SK-N-SH (cell line): ENCODE results near the gene MICAL2. TPM values are rescaled to one million over a fixed set of nuclear protein-coding genes. Genes with fewer than 3 reads are reported as not detected.

ENCODE experiments used
- CTCF ChIA-PET: fragments of 300-600, 350-600 bp; formaldehyde crosslinking; extraction: SDS; loops from one replicate; lab custom pipeline; 2021; lab: Yijun Ruan, JAX
- POLR2A ChIA-PET: fragments of 350-600 bp; sonication (Branson Sonifier 250); formaldehyde crosslinking; extraction: SDS; loops from one replicate; lab custom pipeline; 2020; ENCODE audit warnings: antibody characterized with exemption, inconsistent platforms; lab: Yijun Ruan, JAX
- DNase-seq: peaks from one replicate; pipeline ENCODE4 v3.0.0; 2012
- H2AFZ ChIP-seq: fragments of 200-600 bp; sonication (generic); 2 replicates; pipeline ENCODE4 v1.8.1; 2016; ENCODE audit warnings: antibody characterized with exemption, mild to moderate bottlenecking, low read depth
- H3F3A ChIP-seq: fragments of 200-600 bp; sonication (generic); replicated peaks from 2 replicates; pipeline ENCODE3; 2016; ENCODE audit warnings: antibody characterized with exemption, mild to moderate bottlenecking; ENCODE audit not compliant: insufficient read depth
- H3K27ac ChIP-seq, 2 experiments: fragments of 200-500 bp in 1 of 2; fragments of 200-600 bp in 1 of 2; sonication (Bioruptor generic) in 1 of 2; sonication (generic), shearing (Covaris generic) in 1 of 2; 2 replicates each; pipeline versions ENCODE4 v1.5.1 to v1.6.1; 2014 to 2016; ENCODE audit warnings: low read depth in 2 of 2, inconsistent platforms in 1 of 2, low read length in 1 of 2, mild to moderate bottlenecking in 1 of 2, mixed read lengths in 1 of 2
- H3K27me3 ChIP-seq: fragments of 200-600 bp; sonication (generic), shearing (Covaris generic); 2 replicates; pipeline ENCODE4 v1.6.1; 2016; ENCODE audit warnings: mixed run types; ENCODE audit not compliant: insufficient read depth
- H3K36me3 ChIP-seq, 2 experiments: fragments of 200-500 bp in 1 of 2; fragments of 200-600 bp in 1 of 2; sonication (Bioruptor generic) in 1 of 2; sonication (generic) in 1 of 2; replicated peaks in 1 of 2; 2 replicates each; pipeline versions ENCODE3 to v1.5.1; 2014 to 2016; ENCODE audit warnings: low read length in 1 of 2, mild to moderate bottlenecking in 1 of 2; ENCODE audit not compliant: insufficient read depth in 2 of 2, control insufficient read depth in 1 of 2
- H3K4me1 ChIP-seq, 2 experiments: fragments of 200-500 bp in 1 of 2; fragments of 200-600 bp in 1 of 2; sonication (Bioruptor generic) in 1 of 2; sonication (generic), shearing (Covaris generic) in 1 of 2; 2 replicates each; pipeline versions ENCODE4 v1.5.1 to v1.6.1; 2014 to 2016; ENCODE audit warnings: low read depth in 1 of 2, low read length in 1 of 2, mixed run types in 1 of 2; ENCODE audit not compliant: insufficient read depth in 2 of 2, control insufficient read depth in 1 of 2
- H3K4me2 ChIP-seq: fragments of 200-600 bp; sonication (generic), shearing (Covaris generic); 2 replicates; pipeline ENCODE4 v1.6.1; 2017; ENCODE audit warnings: mixed run types
- H3K4me3 ChIP-seq, 2 experiments: fragments of 200-500 bp in 1 of 2; fragments of 200-600 bp in 1 of 2; sonication (Bioruptor generic) in 1 of 2; sonication (generic), shearing (Covaris generic) in 1 of 2; 2 replicates each; pipeline versions ENCODE4 v1.5.1 to v1.8.1; 2014 to 2016; ENCODE audit warnings: low read depth in 2 of 2, inconsistent platforms in 1 of 2, low read length in 1 of 2, mild to moderate bottlenecking in 1 of 2, mixed read lengths in 1 of 2, moderate library complexity in 1 of 2
- H3K79me2 ChIP-seq: fragments of 200-600 bp; sonication (generic); 2 replicates; pipeline ENCODE4 v1.8.1; 2017; ENCODE audit warnings: mild to moderate bottlenecking; ENCODE audit not compliant: insufficient read depth
- H3K9ac ChIP-seq: fragments of 200-600 bp; sonication (generic); 2 replicates; pipeline ENCODE4 v1.6.1; 2017; ENCODE audit warnings: mixed run types
- H3K9me2 ChIP-seq: fragments of 200-600 bp; sonication (generic); 2 replicates; pipeline ENCODE4 v1.6.1; 2017; ENCODE audit warnings: mixed run types
- H3K9me3 ChIP-seq: fragments of 200-600 bp; sonication (generic); 2 replicates; pipeline ENCODE4 v1.6.1; 2017; ENCODE audit warnings: mixed run types, mild to moderate bottlenecking, moderate library complexity
- H4K20me1 ChIP-seq: fragments of 200-600 bp; sonication (generic); 2 replicates; pipeline ENCODE4 v1.6.1; 2017; ENCODE audit warnings: mild to moderate bottlenecking, mixed run types; ENCODE audit not compliant: insufficient read depth
- ELF1 ChIP-seq: IDR thresholded peaks from 2 replicates; pipeline ENCODE4 v1.4.0; 2012
- EZH2phosphoT487 ChIP-seq: fragments of 200-600 bp; sonication (generic); IDR thresholded peaks from 2 replicates; pipeline ENCODE4 v1.6.1; 2017; ENCODE audit warnings: low read depth, mixed run types, mild to moderate bottlenecking, antibody characterized with exemption, moderate library complexity, borderline replicate concordance
- FOXJ3 ChIP-seq: sonication (generic); formaldehyde crosslinking; IDR thresholded peaks from 2 replicates; pipeline ENCODE4 v1.5.1; 2020; ENCODE audit warnings: mild to moderate bottlenecking, missing genetic modification reagents
- GABPA ChIP-seq: IDR thresholded peaks from 2 replicates; pipeline ENCODE4 v1.4.0; 2012; ENCODE audit warnings: low read depth, mild to moderate bottlenecking
- NFIC ChIP-seq: IDR thresholded peaks from 2 replicates; pipeline ENCODE4 v1.4.0; 2012; ENCODE audit warnings: borderline replicate concordance
- RFX5 ChIP-seq: IDR thresholded peaks from 2 replicates; pipeline ENCODE4 v1.6.1; 2012; ENCODE audit warnings: mild to moderate bottlenecking, improper control_type of control experiment, low read length
- RXRA ChIP-seq: IDR thresholded peaks from 2 replicates; pipeline ENCODE4 v1.4.0; 2012; ENCODE audit warnings: low read depth, mild to moderate bottlenecking, borderline replicate concordance
- SIN3A ChIP-seq: IDR thresholded peaks from 2 replicates; pipeline ENCODE4 v1.6.1; 2012; ENCODE audit warnings: low read depth, mild to moderate bottlenecking, low read length, moderate library complexity, borderline replicate concordance
- SMC3 ChIP-seq: IDR thresholded peaks from 2 replicates; pipeline ENCODE4 v1.6.1; 2012; ENCODE audit warnings: low read depth, low read length, improper control_type of control experiment
- TAF1 ChIP-seq: IDR thresholded peaks from 2 replicates; pipeline ENCODE4 v1.6.1; 2012; ENCODE audit warnings: low read depth, mild to moderate bottlenecking, low read length, moderate library complexity, borderline replicate concordance
- WGBS: methylation state at CpG from one replicate; pipeline ENCODE4 v1.1.6; 2017; ENCODE audit warnings: low lambda C conversion rate; 5-methylcytosine and 5-hydroxymethylcytosine counted together
- polyA plus RNA-seq, 3 experiments: library from polyadenylated mRNA; depleted of rRNA; stranded (reverse); fragments of >200 nt; gene quantifications; 2 replicates each; pipeline ENCODE4 v1.2.3, GENCODE V29; 2012
- TF ChIP-seq, protein P1 (sequence below): IDR thresholded peaks from 2 replicates; pipeline ENCODE4 v1.4.0; 2012; ENCODE audit warnings: low read depth
- TF ChIP-seq, protein P2 (sequence below): IDR thresholded peaks from 2 replicates; pipeline ENCODE4; 2012
- TF ChIP-seq, protein P3 (sequence below): fragments of 150-350 bp; IDR thresholded peaks from 2 replicates; pipeline ENCODE4 v1.6.1; 2016; ENCODE audit warnings: mild to moderate bottlenecking, low read depth, low read length
- TF ChIP-seq, protein P4 (sequence below): IDR thresholded peaks from 2 replicates; pipeline ENCODE4 v1.4.0; 2012; ENCODE audit warnings: low read depth, borderline replicate concordance
- TF ChIP-seq, protein P5 (sequence below): fragments of 150-350 bp; IDR thresholded peaks from 2 replicates; pipeline ENCODE4 v1.6.1; 2017; ENCODE audit warnings: antibody characterized with exemption, low read length, low read depth, borderline replicate concordance
- TF ChIP-seq, protein P6 (sequence below): IDR thresholded peaks from 2 replicates; pipeline ENCODE4 v1.4.0; 2012; ENCODE audit warnings: low read depth, borderline replicate concordance

Gene MICAL2
- polyA plus RNA-seq, 1 of the 3 experiments (the other 2 are of a cell fraction), result 54.6 TPM

DNA sequence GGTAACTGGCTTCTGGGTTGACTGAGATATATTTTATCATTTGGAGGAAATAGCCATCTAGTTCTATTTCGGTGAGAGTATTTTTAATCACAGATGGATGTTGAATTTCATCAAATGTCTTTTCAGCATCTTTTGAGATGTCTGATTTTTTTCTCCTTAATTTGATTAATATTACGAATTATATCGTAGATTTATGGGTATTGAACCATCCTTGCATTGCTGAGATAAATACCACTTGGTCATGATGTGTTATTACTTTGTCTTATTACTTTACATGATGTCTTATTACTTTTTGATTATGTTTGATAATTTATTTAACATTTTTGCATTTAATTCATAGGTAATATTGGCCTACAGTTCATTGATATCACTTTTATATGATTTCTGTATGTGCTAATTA, 188.2 kb downstream of the MICAL2 start (continued):
- TF ChIP-seq, protein P1, sequence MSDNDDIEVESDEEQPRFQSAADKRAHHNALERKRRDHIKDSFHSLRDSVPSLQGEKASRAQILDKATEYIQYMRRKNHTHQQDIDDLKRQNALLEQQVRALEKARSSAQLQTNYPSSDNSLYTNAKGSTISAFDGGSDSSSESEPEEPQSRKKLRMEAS, result no peak
- TF ChIP-seq, protein P2, sequence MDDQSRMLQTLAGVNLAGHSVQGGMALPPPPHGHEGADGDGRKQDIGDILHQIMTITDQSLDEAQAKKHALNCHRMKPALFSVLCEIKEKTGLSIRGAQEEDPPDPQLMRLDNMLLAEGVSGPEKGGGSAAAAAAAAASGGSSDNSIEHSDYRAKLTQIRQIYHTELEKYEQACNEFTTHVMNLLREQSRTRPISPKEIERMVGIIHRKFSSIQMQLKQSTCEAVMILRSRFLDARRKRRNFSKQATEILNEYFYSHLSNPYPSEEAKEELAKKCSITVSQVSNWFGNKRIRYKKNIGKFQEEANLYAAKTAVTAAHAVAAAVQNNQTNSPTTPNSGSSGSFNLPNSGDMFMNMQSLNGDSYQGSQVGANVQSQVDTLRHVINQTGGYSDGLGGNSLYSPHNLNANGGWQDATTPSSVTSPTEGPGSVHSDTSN, result no peak
- no peak for TF ChIP-seq RXRA

DNA sequence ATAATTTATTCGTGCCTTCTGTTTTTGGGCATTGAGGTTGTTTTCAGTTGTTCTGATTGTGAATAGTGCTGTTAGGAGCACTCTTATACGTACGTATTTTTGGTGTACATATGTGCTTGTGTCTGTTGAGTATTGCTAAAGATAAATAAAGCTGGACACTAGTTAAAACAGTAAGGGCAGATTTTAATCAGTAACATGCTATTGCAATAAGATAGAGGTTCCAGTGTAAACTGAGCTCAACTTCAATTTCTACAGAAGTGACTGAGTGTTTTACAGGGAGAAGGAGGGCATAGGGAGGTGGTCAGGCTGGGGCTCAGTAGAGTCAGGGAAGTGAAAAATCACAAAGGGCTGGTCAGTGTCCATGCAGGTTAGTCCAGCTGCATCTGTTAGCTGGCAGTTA, 191.0 kb downstream of the MICAL2 start:
- H3K4me2 ChIP-seq, result no peak overlapping the region
- no peak overlapping the region for H3K9ac ChIP-seq

DNA sequence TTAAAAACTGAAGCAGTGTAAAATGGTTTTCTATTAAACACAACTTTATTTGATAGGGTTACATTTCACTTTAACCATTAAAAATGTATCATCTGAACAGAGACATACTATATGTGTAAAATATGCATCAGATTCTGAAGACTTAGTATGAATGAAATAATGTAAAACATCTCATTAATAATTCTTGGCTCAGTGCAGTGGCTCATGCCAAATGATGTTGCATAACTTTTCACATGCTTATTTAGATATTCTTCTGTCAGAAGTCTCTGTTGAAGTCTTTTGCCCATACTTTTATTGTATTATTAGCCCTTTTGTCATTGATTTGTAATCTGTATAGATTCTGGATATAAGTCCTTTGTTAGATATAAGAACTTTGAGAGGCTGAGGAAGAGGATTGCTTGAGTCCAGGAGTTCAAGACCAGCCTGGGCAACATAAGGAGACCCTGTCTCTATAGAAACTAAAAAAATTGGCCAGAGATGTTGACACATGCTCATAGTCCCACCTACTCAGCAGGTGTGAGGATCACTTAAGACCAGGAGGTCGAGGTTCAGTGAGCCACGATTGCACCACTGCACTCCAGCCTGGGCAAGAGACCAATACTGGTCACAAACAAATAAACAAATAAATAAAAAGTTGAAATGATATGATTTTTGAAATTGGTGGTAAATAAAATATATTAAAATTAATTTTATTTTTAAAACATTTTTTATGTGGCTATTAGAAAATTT, 193.2 kb downstream of the MICAL2 start:
- Histone ChIP-seq H3K9me3 (no peaks in the 10 kb centered on the region), H3K4me1 (no peaks in the 10 kb centered on the region), H3K9me2 (no peaks in the 10 kb centered on the region), H2AFZ (no peak overlapping the region), H3K9ac (no peak overlapping the region), H3K4me2 (no peak overlapping the region), H3F3A (no peaks in the 10 kb centered on the region), H3K36me3 (peaks cover 0 to 6% of the 10 kb centered on the region in 2 experiments), H4K20me1 (no peaks in the 10 kb centered on the region), H3K4me3 (no peak overlapping the region), H3K79me2 (no peaks in the 10 kb centered on the region), H3K27ac (no peak overlapping the region), H3K27me3 (no peaks in the 10 kb centered on the region)
- POLR2A ChIA-PET, result no interaction called here
- 78% methylated on average over 2 of the region's 2 CpGs for WGBS
- CTCF ChIA-PET, result interaction anchor here (5.3 kb wide), 1 partner anchor 16 kb away, joined by 40 read pairs; no protein-coding TSS in a partner anchor
- DNase-seq, result no peak
- TF ChIP-seq SIN3A (no peak), SMC3 (no peak), TAF1 (no peak), FOXJ3 (CRISPR knock-in tag) (no peak), EZH2phosphoT487 (no peak), RXRA (no peak)
- TF ChIP-seq, protein P3, sequence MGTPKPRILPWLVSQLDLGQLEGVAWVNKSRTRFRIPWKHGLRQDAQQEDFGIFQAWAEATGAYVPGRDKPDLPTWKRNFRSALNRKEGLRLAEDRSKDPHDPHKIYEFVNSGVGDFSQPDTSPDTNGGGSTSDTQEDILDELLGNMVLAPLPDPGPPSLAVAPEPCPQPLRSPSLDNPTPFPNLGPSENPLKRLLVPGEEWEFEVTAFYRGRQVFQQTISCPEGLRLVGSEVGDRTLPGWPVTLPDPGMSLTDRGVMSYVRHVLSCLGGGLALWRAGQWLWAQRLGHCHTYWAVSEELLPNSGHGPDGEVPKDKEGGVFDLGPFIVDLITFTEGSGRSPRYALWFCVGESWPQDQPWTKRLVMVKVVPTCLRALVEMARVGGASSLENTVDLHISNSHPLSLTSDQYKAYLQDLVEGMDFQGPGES, result no peak
- TF ChIP-seq, protein P1, result no peak
- TF ChIP-seq, protein P4, sequence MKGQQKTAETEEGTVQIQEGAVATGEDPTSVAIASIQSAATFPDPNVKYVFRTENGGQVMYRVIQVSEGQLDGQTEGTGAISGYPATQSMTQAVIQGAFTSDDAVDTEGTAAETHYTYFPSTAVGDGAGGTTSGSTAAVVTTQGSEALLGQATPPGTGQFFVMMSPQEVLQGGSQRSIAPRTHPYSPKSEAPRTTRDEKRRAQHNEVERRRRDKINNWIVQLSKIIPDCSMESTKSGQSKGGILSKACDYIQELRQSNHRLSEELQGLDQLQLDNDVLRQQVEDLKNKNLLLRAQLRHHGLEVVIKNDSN, result no peak

More for the DNA sequence above, 191.0 kb downstream of the MICAL2 start:
- Histone ChIP-seq H3K4me1 (no peaks in the 10 kb centered on the region), H3K9me2 (no peaks in the 10 kb centered on the region), H2AFZ (no peak overlapping the region), H3K4me3 (no peak overlapping the region), H3K27ac (no peak overlapping the region), H3K9me3 (peaks cover 6% of the 10 kb centered on the region; the same call in 1 of the 2 replicates), H3K27me3 (no peaks in the 10 kb centered on the region), H4K20me1 (no peaks in the 10 kb centered on the region), H3F3A (no peaks in the 10 kb centered on the region), H3K36me3 (peaks cover 0 to 12% of the 10 kb centered on the region in 2 experiments), H3K79me2 (no peaks in the 10 kb centered on the region)
- ChIA-PET CTCF (interaction anchor here (1.4 to 5.3 kb wide), 2 partner anchors 13 to 257 kb away, joined by 4 to 40 read pairs; no protein-coding TSS in a partner anchor), POLR2A (no interaction called here)
- TF ChIP-seq NFIC (no peak), FOXJ3 (CRISPR knock-in tag) (no peak), ELF1 (no peak), RFX5 (no peak), GABPA (no peak)
- TF ChIP-seq, protein P5, sequence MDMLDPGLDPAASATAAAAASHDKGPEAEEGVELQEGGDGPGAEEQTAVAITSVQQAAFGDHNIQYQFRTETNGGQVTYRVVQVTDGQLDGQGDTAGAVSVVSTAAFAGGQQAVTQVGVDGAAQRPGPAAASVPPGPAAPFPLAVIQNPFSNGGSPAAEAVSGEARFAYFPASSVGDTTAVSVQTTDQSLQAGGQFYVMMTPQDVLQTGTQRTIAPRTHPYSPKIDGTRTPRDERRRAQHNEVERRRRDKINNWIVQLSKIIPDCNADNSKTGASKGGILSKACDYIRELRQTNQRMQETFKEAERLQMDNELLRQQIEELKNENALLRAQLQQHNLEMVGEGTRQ, result no peak
- TF ChIP-seq, protein P6, sequence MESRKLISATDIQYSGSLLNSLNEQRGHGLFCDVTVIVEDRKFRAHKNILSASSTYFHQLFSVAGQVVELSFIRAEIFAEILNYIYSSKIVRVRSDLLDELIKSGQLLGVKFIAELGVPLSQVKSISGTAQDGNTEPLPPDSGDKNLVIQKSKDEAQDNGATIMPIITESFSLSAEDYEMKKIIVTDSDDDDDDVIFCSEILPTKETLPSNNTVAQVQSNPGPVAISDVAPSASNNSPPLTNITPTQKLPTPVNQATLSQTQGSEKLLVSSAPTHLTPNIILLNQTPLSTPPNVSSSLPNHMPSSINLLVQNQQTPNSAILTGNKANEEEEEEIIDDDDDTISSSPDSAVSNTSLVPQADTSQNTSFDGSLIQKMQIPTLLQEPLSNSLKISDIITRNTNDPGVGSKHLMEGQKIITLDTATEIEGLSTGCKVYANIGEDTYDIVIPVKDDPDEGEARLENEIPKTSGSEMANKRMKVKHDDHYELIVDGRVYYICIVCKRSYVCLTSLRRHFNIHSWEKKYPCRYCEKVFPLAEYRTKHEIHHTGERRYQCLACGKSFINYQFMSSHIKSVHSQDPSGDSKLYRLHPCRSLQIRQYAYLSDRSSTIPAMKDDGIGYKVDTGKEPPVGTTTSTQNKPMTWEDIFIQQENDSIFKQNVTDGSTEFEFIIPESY, result no peak
- no peak for DNase-seq
- 91% methylated on average over 3 of the region's 3 CpGs for WGBS
